K562 (cell line): ENCODE results near the gene DLL4. TPM values are rescaled to one million over a fixed set of nuclear protein-coding genes. Genes with fewer than 3 reads are reported as not detected.

ENCODE experiments used
- AFF4 ChIP-seq: sonication (generic); formaldehyde crosslinking; IDR thresholded peaks from 2 replicates; pipeline ENCODE4 v1.8.0; 2023; ENCODE audit warnings: mild to moderate bottlenecking, missing genetic modification reagents
- BHLHE40 ChIP-seq: IDR thresholded peaks from 2 replicates; pipeline ENCODE4 v1.6.1; 2011; ENCODE audit warnings: low read length, improper control_type of control experiment
- BRF1 ChIP-seq: IDR thresholded peaks from 3 replicates; pipeline ENCODE4 v1.6.1; 2011; ENCODE audit warnings: borderline replicate concordance, mild to moderate bottlenecking; ENCODE audit not compliant: insufficient read length; ENCODE audit errors: extremely low read depth
- CBX5 ChIP-seq: IDR thresholded peaks from 2 replicates; pipeline ENCODE4 v1.6.1; 2014; ENCODE audit warnings: low read depth, borderline replicate concordance
- CREBBP ChIP-seq: IDR thresholded peaks from one replicate; pipeline ENCODE4 v1.6.1; 2012; ENCODE audit warnings: low read depth, mild to moderate bottlenecking, control low read depth, inconsistent platforms, low read length
- HEY1 ChIP-seq: fragments of 250-450 bp; sonication (Bioruptor Pico); IDR thresholded peaks from 2 replicates; pipeline ENCODE4 v1.5.0; 2020; ENCODE audit warnings: mild to moderate bottlenecking, moderate library complexity, borderline replicate concordance
- ILF3 ChIP-seq: fragments of 450-650 bp; IDR thresholded peaks from 2 replicates; pipeline ENCODE4 v1.6.1; 2018; ENCODE audit warnings: antibody characterized with exemption, mild to moderate bottlenecking, moderate library complexity, borderline replicate concordance
- REST ChIP-seq, 2 experiments: fragments of 450-650 bp; formaldehyde crosslinking in 1 of 2; IDR thresholded peaks; 2 replicates each; pipeline versions ENCODE4 v1.4.0 to v1.6.1; 2014 to 2020; ENCODE audit warnings: mild to moderate bottlenecking in 2 of 2, borderline replicate concordance in 1 of 2, low read depth in 1 of 2
- RFX7 ChIP-seq: fragments of 250-450 bp; sonication (Bioruptor Pico); IDR thresholded peaks from 2 replicates; pipeline ENCODE4 v1.5.1; 2021; ENCODE audit warnings: mild to moderate bottlenecking
- TFE3 ChIP-seq: fragments of 450-650 bp; formaldehyde crosslinking; IDR thresholded peaks from 2 replicates; pipeline ENCODE4 v1.4.0; 2020; ENCODE audit warnings: mild to moderate bottlenecking, mixed read lengths
- ZNF311 ChIP-seq: fragments of 250-450 bp; sonication (Bioruptor Pico); IDR thresholded peaks from 2 replicates; pipeline ENCODE4 v1.4.0; 2020; ENCODE audit warnings: mild to moderate bottlenecking, moderate library complexity
- ZNF668 ChIP-seq: fragments of 250-450 bp; sonication (Bioruptor Pico); IDR thresholded peaks from 2 replicates; pipeline ENCODE4 v1.8.0; 2022; ENCODE audit warnings: mild to moderate bottlenecking, inconsistent platforms
- ZNF764 ChIP-seq: fragments of 250-450 bp; sonication (Bioruptor Pico); IDR thresholded peaks from 2 replicates; pipeline ENCODE4 v1.4.0; 2020; ENCODE audit warnings: low read depth, mild to moderate bottlenecking, moderate library complexity
- polyA plus RNA-seq, 8 experiments: library from polyadenylated mRNA; depleted of rRNA in 4 of 8; stranded (reverse) in 5 of 8; unstranded in 3 of 8; fragments of >200 nt; fragmentation: Nextera tagmentation in 2 of 8; fragmentation: Illumina TruSeq in 1 of 8; extraction: Ambion mirVana in 2 of 8; extraction: Trizol in 1 of 8; gene quantifications; 2 replicates each; pipeline versions ENCODE4 v1.2.1 to v1.2.3, GENCODE V29; 2011 to 2014; ENCODE audit warnings: inconsistent platforms in 1 of 8, missing spikeins in 1 of 8
- total RNA-seq, 7 experiments: library from RNA; depleted of rRNA in 6 of 7; stranded (reverse); fragments of >200 nt in 6 of 7; fragmentation: Illumina TruSeq in 2 of 7; extraction: Trizol in 2 of 7; gene quantifications; 2 replicates each; pipeline versions ENCODE4 v1.2.1 to v1.2.3, GENCODE V29; 2011 to 2021; ENCODE audit warnings: low replicate concordance in 1 of 7

Gene DLL4
- total and polyA plus RNA-seq, 9 of the 15 experiments (the other 6 are each of a cell fraction or from before 2014, with no cell fraction given), result 0.04 to 1.1 (median 0.41) TPM; not detected in 1

- TF ChIP-seq ZNF311 (CRISPR knock-in tag), result no peak
- TF ChIP-seq RFX7 (CRISPR knock-in tag), result no peak
- no peak for TF ChIP-seq TFE3 (CRISPR knock-in tag)
- TF ChIP-seq BHLHE40, result peak; percentile 65
- no peak for TF ChIP-seq CBX5
- TF ChIP-seq HEY1, result no peak
- no peak for TF ChIP-seq REST (IDR thresholded peaks at IDR 0.05; ENCODE audit: borderline replicate concordance)
- TF ChIP-seq REST (CRISPR knock-in tag; IDR thresholded peaks at IDR 0.05; ENCODE audit: low read depth), result no peak
- TF ChIP-seq AFF4, result peak; percentile 25; the same call in 1 of the 2 replicates
- no peak for TF ChIP-seq ZNF764 (CRISPR knock-in tag)
- TF ChIP-seq CREBBP, result no peak
- TF ChIP-seq ZNF668 (CRISPR knock-in tag), result no peak
- TF ChIP-seq BRF1, result no peak
- TF ChIP-seq ILF3, result no peak
These were observed 34.3 kb upstream of the DLL4 start (continued) for GRCh38 chr15:40894681-40895448.
